Lower leg skin (tissue), 4 donors: ENCODE results near the gene CFAP161. TPM values are rescaled to one million over a fixed set of nuclear protein-coding genes. Genes with fewer than 3 reads are reported as not detected.

Experiments used
- DNase-seq, 2 donors: peaks; one replicate each; pipeline ENCODE4 v3.0.0-alpha.2; 2019; ENCODE audit warnings: low spot score in 2 of 2
- H3K4me3 ChIP-seq: fragments of 200-600 bp; sonication (generic); 2 replicates; pipeline ENCODE4 v1.5.1; 2017; ENCODE audit warnings: mild to moderate bottlenecking, low read depth; ENCODE audit not compliant: poor library complexity, severe bottlenecking
- POLR2A ChIP-seq, 2 donors: fragments of 450-650 bp; IDR thresholded peaks; one replicate each; pipeline ENCODE4 v1.6.1; 2016 to 2017; ENCODE audit warnings: antibody characterized with exemption in 2 of 2, mild to moderate bottlenecking in 1 of 2, moderate library complexity in 1 of 2
- WGBS, 2 donors: methylation state at CpG; one replicate each; pipeline ENCODE4 v1.1.5; 2018; 5-methylcytosine and 5-hydroxymethylcytosine counted together
- intact Hi-C: fragments of 100-400 bp; cut with DNase I; formaldehyde crosslinking; loops from one replicate; pipeline ENCODE4 v1.15.0; 2023; ENCODE audit warnings: low total_unique reads
- total RNA-seq, 4 donors: library from RNA; depleted of rRNA; stranded (reverse); fragments of >200 nt; gene quantifications; one replicate each; pipeline ENCODE4 v1.1.0, GENCODE V29; 2016
- TF ChIP-seq, protein P1 (sequence below), 3 donors: fragments of 450-650 bp; IDR thresholded peaks; one replicate each; pipeline ENCODE4 v1.5.1; 2016; ENCODE audit warnings: antibody characterized with exemption in 3 of 3, mild to moderate bottlenecking in 3 of 3, moderate library complexity in 2 of 3

The CFAP161 gene
- total RNA-seq, 4 donors from 2014 or later: 0.25 to 0.49 TPM; not detected in 2

DNA sequence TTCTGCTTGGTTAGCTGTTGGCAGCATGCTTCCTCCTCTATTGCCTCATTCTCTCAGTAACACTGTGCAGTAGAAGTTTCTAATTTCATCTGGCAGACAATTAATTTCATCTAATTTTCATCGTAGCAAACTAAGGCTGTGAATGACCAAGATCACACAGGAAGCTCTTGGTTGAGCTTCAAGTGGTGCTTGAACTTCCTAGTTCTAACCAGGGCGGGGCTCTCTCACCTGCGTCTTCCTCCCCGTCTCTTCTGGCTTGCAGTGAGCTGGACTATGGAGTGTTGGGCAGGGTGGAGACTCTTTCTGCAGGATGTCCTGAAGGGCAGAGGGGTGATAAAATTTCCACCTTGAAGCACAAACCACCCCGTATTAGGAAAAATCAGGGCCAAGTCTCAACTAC, 60.7 kb downstream of the CFAP161 start:
- no peak for TF ChIP-seq POLR2A (IDR thresholded peaks at IDR 0.05)
- TF ChIP-seq, protein P1, sequence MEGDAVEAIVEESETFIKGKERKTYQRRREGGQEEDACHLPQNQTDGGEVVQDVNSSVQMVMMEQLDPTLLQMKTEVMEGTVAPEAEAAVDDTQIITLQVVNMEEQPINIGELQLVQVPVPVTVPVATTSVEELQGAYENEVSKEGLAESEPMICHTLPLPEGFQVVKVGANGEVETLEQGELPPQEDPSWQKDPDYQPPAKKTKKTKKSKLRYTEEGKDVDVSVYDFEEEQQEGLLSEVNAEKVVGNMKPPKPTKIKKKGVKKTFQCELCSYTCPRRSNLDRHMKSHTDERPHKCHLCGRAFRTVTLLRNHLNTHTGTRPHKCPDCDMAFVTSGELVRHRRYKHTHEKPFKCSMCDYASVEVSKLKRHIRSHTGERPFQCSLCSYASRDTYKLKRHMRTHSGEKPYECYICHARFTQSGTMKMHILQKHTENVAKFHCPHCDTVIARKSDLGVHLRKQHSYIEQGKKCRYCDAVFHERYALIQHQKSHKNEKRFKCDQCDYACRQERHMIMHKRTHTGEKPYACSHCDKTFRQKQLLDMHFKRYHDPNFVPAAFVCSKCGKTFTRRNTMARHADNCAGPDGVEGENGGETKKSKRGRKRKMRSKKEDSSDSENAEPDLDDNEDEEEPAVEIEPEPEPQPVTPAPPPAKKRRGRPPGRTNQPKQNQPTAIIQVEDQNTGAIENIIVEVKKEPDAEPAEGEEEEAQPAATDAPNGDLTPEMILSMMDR (IDR thresholded peaks at IDR 0.05): no peak
- H3K4me3 ChIP-seq: no peak overlapping the region
- intact Hi-C loops: no loop called here
- peak in 1 of 2 donors; percentile 11 for DNase-seq
- 70 to 73% methylated on average over 5 of the region's 5 CpGs for WGBS, 2 donors

DNA sequence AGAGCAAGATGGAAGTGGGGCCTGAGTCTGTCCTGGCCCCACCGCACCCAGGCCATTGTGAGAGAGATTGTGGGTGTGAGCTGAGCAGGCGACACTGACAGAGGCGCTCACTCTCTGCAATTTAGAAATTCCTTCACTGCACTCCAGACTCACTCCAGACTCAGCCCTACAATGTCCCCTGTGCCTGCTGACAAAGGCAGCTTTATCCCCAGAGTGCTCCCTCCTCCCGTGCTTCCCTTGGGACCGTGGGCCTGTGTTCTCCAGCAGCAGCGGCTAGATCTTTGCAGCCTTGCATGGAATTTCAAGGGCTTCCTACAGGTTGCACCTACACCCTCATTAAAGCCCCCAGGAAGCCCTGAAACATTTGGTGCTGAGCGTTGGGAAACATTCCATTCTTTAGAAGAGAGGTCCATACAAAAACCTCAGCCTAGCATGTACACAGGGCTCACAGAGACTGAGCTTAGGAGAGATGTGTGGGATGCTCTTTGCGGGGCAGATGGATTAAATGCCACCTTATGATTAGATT, 61.3 kb downstream of the CFAP161 start:
- WGBS, 2 donors: 66 to 76% methylated on average over 8 of the region's 8 CpGs

DNA sequence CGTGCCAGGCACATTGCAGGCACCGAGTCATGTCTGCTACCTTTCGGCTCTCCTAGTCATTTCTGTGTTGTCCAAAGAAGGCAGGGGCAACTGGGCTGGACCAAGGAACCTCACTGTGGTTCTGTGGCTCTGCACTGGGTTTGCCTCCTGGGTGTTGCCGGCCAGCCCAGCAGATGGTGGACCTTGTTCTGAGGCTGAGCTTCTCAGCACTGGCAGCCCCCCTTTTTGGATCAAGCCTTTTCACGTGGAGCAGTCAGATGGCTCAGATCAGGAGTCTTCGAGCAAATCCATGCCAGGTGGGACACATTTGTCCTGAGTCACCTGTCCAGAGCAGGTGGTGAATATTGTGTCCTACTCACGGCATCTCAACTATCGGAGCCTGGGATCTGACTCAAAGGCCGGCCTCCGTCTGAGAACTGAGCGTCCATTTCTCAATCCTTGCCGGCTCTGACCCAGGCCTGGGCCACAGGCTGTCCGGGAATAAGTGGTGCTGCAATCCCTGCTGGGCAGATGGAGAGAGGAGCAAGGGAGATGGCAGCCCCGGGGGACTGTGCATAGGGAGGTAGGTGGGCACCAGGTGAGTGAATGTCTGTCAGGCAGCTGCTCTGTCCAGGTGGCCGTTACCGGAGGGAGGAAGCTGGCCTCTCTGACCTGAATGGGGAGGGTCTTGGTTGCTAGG, 62.6 kb downstream of the CFAP161 start, which contains the start of gene IL16:
Gene IL16, plus strand, starts transcription at position 304 of the 679 bp plus-strand sequence. CDS start 28,521 bp downstream, outside the sequence.
- no peak for TF ChIP-seq POLR2A (IDR thresholded peaks at IDR 0.05)
- TF ChIP-seq, protein P1 (IDR thresholded peaks at IDR 0.05): no peak
- no peak within 1 kb of the TSS for H3K4me3 ChIP-seq
- 81 to 91% methylated on average over 14 to 16 of the region's 16 CpGs for whole genome bisulfite sequencing, 2 donors
- DNase-seq: peak in 1 of 2 donors; percentile 13
- intact Hi-C loops: no loop called here

More for the DNA sequence above, 61.3 kb downstream of the CFAP161 start:
- intact Hi-C loops: no loop called here
- peak in 1 of 2 donors; percentile 12 for DNase-seq
- H3K4me3 ChIP-seq: no peak overlapping the region
- TF ChIP-seq, protein P1 (IDR thresholded peaks at IDR 0.05): no peak
- no peak for TF ChIP-seq POLR2A (IDR thresholded peaks at IDR 0.05)

DNA sequence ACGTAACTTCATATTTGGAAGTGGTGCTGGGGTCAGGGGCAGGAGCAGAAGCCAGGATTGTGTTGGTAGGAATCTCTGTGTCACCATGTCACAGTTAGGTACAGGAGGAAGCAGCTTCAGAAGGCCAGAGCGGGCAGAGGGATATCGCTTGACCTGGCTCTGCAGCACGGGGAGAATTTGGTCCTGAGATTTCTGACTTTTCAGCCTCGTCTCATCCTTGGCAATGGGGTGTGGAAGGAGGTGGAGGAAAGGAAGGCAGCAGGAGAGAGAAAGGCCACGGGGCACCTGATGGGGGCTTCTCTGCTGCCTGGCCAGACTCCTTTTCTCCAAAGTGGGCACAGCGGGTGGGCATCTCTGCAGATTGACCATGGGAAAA, 63.2 kb downstream of the CFAP161 start:
- WGBS, 2 donors: 87 to 95% methylated on average over 7 of the region's 7 CpGs
- DNase-seq: no peak

DNA sequence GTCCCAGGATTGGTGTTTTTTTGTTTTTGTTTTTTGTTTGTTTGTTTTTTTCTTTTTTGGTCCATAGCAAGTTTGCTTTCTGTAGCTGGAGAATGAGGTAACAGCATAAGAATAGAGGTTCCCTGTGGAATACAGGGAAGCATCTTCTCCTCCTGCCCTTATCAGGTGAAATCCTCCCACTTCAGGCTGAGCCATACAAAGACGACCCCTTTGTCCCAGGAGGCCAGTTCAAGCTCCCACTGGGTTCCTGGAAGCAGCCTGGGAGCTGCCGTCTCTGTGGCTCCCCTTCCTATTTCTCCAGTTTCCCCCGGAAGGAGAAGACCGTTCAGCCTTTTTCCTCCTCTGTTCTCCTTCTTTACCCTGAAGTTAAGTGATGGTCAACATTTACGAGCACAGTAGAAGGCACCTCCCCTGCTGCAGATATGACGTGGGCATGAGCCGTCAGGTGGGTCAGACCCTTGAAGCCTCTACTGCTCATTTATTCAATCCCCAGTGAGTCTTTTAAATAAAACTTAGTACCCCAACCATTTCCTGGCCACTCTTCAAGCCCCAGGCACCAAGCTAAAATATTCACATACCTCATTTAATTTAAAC, 63.7 kb downstream of the CFAP161 start:
- WGBS, 2 donors: 84 to 87% methylated on average over 7 of the region's 7 CpGs
- DNase-seq: no peak
- no peak overlapping the region for H3K4me3 ChIP-seq
- no peak for TF ChIP-seq POLR2A (IDR thresholded peaks at IDR 0.05)
- TF ChIP-seq, protein P1 (IDR thresholded peaks at IDR 0.05): no peak
- intact Hi-C loops: no loop called here

More for the DNA sequence above, 63.2 kb downstream of the CFAP161 start:
- H3K4me3 ChIP-seq: no peak overlapping the region
- intact Hi-C loops: no loop called here
- TF ChIP-seq, protein P1 (IDR thresholded peaks at IDR 0.05): no peak
- no peak for TF ChIP-seq POLR2A (IDR thresholded peaks at IDR 0.05)

Other genes starting within 250 kb of the CFAP161 start
- 10 to 100 TPM; 17.1 to 18.3 (median 17.7) TPM for gene MESD, start 144.5 kb upstream of the CFAP161 start, total RNA-seq
- gene TLNRD1, start 133.3 kb upstream of the CFAP161 start, total RNA-seq: 10 to 100 TPM in 3 of 4 donors, 1 to 10 TPM in 1; 7.3 to 15.0 (median 12.1) TPM
- gene IL16, start 62.6 kb downstream of the CFAP161 start, total RNA-seq: 10 to 100 TPM in 3 of 4 donors, 1 to 10 TPM in 1; 9.7 to 15.2 (median 10.9) TPM
- 100 to 1,000 TPM in 1 of 4 donors, 10 to 100 TPM in 3; 57.0 to 108 (median 92.7) TPM for gene STARD5, start 189.9 kb downstream of the CFAP161 start, total RNA-seq
- gene TMC3, start 239.9 kb downstream of the CFAP161 start, total RNA-seq: under 1 TPM in 2 of 4 donors, not detected in 2; 0.05 to 0.10 TPM